Heart left ventricle (tissue), 13 donors: ENCODE measurements around the gene SNX9.

Experiments
- POLR2A ChIP-seq, 2 donors: fragments of 450-650 bp; IDR thresholded peaks; one replicate each; pipeline ENCODE4 v1.6.1; 2017; ENCODE audit warnings: antibody characterized with exemption in 2 of 2, mild to moderate bottlenecking in 2 of 2, moderate library complexity in 2 of 2
- TF ChIP-seq, protein P1 (sequence below), 12 donors: fragments of 200-600 bp; sonication (generic) in 4 of 12; IDR thresholded peaks; one replicate each; pipeline versions ENCODE4 v1.5.0 to v1.8.0; 2018 to 2022; ENCODE audit warnings: antibody characterized with exemption in 12 of 12, mild to moderate bottlenecking in 5 of 12
- donor health status: ischemic (EF 13 %, LVEDD 7.1; RV severe dilation, severe dysfunction).
- donor health status: DM: no; HTN: yes; CAD: no.
- donor health status: DM: no; HTN: no; CAD: no.
- donor health status: ischemic (EF 25% LVEDD 6.9; RV normal size, moderate dysfunction).
- donor health status: ischemic (EF 25% LVEDD 5.7; RV mildly dilated, moderate dysfunction).
- donor health status: ischemic (EF 35%, LVEDD 5.7; RV mildly dilated, moderate dysfunction).
- donor health status: nonischemic (EF 11% LVEDD 7.7; RV severe dilation, severe dysfunction).
- donor health status: DM: yes; HTN: yes; CAD: no.
- donor health status: PGD.
- donor health status: ischemic (EF 29% LVEDD 5.4; RV normal size, mild dysfunction).
- donor health status: nonischemic (EF 23%, LVEDD 6.1; RV moderate dilation, normal function).

DNA sequence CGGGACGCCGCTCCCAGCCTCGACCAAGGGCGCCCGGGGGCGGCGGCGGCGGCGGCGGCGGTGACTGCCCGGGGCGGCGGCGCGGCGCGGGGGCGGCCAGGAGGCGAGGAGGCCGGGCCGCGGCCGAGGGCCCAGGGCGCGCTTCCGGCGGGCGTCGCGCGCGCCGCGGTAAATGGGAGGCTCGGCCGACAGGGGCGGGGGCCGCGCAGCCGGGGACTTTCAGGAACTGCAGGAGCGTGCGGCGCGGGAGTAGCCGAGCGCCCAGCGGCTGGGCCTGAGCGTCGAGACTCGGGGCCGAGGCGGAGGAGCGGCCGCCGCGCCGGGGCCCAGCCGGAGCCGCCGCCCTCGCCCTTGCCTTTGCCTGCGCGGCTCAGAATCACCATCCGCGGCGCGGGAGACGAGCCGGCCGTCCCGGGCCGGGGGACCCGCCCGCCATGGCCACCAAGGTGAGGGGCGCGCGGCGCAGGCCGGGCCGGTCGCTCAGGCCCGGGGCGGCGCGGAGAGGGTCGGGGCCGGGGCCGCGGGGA is at the start of gene SNX9:
- TF ChIP-seq, protein P1, sequence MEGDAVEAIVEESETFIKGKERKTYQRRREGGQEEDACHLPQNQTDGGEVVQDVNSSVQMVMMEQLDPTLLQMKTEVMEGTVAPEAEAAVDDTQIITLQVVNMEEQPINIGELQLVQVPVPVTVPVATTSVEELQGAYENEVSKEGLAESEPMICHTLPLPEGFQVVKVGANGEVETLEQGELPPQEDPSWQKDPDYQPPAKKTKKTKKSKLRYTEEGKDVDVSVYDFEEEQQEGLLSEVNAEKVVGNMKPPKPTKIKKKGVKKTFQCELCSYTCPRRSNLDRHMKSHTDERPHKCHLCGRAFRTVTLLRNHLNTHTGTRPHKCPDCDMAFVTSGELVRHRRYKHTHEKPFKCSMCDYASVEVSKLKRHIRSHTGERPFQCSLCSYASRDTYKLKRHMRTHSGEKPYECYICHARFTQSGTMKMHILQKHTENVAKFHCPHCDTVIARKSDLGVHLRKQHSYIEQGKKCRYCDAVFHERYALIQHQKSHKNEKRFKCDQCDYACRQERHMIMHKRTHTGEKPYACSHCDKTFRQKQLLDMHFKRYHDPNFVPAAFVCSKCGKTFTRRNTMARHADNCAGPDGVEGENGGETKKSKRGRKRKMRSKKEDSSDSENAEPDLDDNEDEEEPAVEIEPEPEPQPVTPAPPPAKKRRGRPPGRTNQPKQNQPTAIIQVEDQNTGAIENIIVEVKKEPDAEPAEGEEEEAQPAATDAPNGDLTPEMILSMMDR (IDR thresholded peaks at IDR 0.05), result peak in 1 of 12 donors; percentile 11
- peak in 1 of 2 donors; percentile 60 for TF ChIP-seq POLR2A (IDR thresholded peaks at IDR 0.05)
